NCI-H1694 treated with DMSO at 0.1 percent for 48 hours (cell line): ENCODE data around the gene OPALIN.
"Not testable (repeated sequence)": the region's sequence is repeated elsewhere in the genome, so short reads cannot be mapped to it uniquely, and the experiment has no call there.

Experiments
- DNase-seq: peaks from one replicate; lab custom pipeline; 2025; lab: John Stamatoyannopoulos, UW

The OPALIN gene

DNA sequence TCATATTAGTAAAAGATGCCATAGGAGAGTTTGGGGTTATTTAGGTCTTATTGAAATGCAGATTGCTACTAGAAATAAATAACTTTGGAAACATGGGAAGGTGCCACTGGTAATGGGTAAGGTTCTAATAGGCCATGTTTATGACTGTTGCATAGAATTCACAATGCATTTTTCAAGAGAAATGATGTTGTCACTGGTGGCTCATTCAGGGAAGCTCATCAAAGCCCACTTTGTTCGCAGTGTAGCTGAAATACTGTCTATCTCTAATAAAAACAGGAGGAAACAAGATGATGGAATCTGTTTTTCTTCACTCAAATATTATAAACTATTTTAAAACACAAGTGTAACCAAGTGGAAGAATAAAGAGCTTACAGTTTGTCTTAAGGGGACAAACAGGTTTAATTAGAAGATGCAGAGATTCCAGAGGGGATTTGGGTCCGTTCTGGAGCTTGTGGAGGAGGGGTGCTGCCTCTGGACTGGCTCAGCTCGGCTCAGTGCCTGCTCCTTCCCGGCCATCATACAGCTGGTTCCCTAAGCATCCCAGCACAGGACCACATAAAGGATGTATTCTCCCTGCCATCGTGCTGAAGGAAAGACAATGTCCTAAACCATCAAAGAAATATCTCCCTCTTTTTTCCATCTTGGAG, 20.4 kb downstream of the OPALIN start:
- DNase-seq: no peak

DNA sequence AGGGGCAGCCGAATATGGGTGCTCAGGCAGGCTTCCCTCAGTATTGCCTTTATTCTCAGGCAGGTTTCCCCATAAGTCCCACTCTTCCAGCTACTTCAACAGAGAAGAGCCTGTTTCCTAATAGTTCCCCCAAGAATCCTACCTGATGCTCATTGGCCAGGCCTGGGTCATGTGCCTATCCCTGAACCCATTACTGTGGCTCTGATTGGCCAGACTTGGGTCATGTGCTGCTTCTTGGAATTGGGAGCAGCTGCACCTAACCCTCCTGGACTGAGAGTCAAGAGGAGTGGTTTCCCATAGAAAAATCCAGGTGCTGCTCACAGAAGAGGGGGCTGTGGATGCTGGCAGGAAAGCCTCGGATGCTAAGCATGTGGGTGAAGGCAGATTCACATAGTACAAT, 21.7 kb downstream of the OPALIN start:
- no peak for DNase-seq

DNA sequence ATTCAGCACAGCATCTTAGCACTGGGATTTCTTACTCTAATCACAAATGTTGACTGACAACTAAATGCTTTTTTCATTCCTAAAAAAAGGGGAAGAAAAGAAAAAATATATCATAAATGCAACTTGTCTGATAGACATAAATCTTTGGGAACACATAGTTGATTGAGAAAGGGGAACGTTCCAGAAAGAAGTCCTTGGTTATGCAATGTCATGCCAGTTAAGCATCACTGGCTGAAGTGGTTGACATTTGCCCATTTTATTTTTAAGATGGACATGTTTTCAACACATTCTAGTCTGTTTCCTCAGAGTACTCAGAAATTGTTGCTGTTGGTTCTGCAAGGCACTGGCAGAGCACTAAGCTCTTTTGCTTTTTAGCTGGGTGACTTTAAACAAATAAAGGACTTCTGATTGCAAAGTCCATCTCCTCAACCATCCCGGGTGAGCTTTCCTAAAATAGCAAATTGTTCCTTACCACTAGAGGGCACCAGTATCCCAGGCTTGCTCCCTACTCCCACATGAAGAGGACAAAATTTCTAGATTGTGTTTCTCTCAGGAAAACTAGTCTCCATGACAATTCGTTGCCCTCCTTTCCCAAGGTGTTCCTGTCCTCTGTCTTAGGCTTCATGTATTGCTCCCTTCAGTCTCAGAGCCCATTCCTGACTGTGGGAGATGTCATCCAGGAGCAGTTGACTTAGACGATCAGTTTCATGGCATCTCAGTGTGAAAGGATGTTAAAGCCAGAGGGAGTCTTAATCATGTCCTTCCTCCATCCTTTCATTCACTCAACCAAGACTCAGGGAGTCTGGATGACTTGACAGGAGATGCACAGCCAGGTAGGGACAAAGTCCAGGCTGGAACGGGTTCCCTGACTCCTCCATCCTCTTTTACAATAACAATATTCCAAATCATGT, 23.9 kb downstream of the OPALIN start:
- peak; percentile 30 for DNase-seq

DNA sequence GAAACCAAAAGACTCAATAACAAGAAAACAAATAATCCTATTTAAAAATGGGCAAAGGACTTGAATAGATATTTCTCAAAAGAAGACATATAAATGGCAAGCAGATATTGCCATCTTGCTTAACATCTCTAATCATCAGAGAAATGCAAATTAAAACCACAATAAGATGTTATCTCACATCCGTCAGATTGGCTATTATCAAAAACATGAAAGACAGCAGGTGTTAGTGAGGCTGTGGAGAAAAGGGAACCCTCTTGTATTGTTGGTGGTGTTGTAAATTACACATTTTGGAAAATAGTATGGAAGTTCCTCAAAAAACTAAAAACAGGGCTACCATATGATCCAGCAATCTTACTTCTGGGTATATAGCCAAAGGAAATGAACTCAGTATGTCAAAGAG, 25.7 kb downstream of the OPALIN start:
- DNase-seq: no peak

DNA sequence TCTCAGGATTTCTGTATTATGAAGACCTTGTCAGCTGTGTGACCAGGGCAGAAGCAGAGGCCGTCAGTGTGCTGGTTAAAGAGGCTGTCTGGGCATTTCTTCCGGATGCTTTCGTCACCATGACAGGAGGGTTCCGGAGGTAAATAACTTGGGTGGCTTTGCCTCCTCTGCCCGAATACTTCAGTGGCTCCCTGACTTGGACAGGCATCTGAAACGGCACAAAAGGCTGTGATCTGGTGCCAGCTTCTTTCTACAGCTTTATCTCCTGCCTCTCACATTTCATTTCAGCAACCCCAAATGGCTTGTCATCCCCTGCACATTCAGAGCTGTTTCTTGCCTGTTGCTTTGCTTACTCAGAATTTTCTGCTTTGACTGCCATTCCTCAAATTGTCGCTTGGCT, 31.3 kb downstream of the OPALIN start:
- DNase-seq: no peak

DNA sequence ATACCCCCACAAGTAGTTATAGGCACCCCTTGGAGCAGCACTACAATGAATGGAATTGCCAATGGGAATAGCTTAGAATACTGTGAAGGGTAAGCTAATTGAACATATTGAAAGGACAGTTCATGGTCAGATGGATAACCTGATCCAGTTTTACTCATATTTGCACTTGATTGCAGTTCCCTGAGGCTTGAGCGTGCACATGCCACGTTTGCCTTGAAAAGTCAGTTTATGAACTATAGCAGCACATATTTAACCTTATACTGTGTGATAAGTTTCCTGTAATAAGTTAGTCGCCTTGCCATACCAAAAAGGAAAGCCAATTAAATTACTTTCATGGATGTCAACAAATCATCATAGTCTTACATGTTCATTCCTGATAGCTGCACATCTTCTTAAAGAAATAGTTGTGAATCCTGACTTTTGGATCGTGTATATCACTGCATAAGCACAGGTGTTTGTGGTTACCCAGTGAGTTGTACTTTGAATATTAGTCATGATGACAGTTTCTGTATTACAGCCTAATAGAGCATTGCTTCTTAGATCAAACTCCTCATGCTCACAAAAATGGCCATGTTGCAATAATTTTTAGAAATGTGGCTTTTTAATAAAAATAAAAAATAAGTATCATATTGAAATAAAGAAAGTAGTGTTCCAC, 33.0 kb downstream of the OPALIN start:
- DNase-seq: no peak

DNA sequence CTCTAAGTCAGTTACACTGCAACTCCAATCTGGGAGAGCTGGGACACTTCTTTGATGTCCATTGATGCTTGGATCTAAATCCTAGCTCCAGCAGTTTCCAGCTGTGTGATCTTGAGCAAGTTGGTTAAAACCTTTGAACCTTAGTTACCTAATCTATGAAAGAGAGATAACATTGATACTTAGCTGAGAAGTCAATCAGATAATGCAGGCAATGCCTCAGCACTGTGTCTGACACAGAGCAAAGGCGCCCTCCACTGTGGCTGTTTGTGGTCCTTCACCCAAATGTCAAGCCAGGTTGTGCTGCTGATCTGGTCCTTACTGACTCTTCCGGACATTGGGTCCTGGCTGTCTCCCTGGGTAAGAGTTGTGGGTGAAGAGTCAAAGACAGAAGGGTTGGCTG, 34.4 kb downstream of the OPALIN start:
- no peak for DNase-seq

DNA sequence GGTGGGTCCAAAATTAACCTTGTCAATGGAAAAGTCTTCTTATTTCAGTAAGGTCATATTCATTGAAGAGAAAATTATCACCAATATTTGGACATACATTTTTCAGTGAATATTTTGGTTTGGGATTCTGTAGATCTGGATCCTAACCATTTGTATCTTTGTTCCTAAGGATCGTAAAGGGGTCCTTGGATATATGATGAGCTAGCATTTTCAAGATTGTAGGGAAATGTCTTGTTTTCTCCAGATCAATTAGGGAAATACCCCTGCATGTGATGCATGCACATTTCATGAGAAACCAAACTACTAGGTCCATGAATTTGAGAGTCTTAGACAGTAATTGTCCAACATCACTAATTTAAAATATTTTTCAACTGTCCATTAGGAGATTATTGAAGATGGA, 36.5 kb downstream of the OPALIN start:
- no peak for DNase-seq

DNA sequence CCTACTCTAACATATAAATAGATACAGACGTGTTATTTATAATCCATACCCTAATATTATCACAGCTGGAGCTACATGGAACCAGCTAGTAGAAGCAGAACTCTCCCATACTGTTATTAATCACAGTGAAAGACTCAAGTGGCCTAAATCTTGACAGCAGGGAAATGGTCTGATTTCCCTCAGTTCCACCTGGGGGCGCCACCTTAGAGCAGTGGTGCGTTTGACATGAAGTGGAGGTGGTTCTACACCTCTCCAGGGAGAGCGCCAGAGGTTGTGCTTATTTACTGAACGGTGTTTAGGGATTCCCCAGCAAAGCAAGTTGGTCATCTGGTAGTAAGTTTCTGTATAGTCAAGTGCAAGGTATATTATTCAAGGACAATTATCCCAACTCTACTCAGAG, 37.0 kb downstream of the OPALIN start:
- no peak for DNase-seq

DNA sequence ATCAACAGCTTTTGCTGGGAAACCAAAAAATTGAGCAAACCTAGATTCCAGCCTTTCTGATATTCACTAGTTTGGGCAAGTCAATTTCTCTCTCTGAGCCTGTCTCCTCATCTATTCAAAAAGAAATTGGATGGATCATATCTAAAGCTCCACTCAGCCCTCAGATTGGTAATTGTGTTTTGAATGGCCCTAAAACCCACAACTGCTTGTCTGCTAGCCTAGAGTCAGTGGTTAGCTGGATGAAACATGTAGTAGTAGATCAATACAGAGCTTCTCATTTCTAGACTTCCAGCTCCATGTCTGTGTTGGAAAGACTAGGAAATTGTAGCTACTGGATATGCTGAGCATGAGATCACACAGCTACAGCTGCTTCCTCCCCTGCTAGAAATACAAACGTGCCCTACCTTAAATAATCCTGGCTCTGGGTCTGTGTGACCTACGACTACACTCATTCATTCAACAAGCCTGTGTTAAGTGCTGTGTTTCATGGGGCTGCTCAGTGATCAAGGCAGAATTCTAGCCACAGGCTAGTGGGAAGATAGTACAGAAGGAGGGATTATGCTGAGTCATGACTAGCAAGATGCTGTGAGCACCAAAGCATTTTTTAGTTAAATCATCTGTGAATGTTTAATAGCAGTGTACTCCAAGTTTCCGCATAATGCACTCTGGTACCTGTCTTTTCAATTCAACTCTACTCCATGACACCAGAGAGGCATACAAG, 38.9 kb downstream of the OPALIN start:
- peak; percentile 22 for DNase-seq

DNA sequence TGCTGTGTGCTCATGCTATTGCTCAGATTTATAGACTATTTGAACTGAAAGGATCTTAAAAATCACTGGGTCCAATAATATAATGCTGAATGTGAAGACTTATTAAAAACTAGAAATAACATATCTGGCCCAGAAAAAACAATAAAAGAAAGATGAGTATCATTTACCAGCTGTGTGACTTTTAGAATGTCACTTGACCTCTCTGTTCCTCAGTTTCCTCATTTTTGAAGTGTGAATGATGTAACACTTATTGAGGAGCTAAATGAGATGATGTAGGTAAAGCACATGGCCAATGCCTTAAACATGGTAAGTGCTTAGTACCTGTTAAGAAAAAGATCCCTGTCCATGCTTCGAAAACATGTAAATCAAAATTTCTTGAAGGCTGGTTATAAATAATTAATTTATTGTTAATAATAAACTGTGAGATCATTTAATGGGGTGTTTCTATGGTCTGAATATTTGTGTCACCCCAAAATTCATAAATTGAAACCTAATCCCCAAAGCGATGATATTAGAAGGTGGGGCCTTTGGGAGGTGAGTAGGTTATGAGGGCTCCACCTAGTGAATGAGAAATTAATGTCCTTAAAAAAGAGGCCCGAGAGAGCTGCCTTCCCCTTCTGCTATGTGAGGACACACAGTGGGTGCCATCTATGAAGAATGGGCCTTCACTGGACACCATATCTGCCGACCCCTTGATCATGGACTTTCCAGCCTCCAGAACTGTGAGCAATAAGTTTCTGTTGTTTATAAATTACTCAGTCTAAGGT, 41.6 kb downstream of the OPALIN start:
- no peak for DNase-seq

DNA sequence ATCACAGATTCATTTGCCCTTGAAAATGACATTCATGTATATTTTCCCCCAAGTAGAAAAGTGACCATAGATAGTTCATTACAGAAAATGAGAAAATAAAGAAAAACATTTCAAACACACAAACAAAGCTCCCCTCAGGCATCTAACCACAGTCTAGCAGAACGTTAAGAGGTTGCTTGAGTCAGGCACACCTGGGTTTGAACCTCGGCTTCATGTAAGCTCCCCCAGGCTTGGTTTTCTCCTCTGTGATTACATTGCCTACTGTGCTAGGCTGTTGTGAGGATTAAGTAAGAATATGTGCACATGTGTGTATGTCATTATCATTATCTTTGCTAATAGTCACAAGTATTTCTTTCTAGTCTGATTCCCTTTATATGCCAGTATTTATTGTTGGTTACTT, 45.5 kb downstream of the OPALIN start:
- no peak for DNase-seq

DNA sequence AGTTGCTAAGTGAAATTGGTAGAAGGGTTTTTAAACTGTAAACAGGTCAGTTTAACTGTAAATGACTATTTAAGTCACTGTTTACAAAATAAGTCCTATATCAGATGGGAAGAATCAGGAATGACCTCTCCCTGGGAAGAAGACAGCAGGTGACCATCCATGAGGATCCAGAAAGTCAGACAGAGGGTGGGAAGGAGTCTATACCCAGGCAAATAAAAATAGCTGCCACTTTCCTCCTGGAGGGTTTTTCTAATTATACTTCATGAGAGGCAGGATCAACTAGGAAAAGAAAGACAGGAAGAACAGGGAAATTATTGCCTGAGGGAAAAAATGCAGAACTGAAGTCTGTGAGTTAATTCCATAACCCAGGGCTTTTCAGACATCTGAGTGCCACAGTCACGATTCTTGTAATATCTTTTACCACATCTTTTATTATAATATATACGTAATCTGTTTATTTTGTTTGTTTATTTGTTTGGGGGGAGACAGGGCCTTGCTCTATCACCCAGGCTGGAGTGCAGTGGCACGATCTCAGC, 47.6 kb downstream of the OPALIN start:
- no peak for DNase-seq

DNA sequence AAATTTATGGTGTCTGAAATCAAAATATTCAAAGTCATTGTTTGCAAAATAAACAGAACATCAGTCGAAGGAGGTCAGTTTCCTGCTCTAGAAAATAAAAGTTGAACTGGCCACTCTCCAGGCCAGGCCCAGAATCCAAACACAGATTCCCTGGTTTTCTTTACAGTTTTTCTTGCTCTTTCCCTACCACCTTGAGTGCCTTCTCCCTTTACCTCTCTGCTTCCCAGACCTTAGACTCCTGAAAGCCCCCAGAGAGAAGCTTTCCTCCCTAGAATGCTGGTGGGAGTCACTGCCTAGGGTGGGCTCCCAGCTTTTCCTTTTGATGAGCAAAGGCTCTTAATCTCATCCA, 48.5 kb downstream of the OPALIN start:
- no peak for DNase-seq

DNA sequence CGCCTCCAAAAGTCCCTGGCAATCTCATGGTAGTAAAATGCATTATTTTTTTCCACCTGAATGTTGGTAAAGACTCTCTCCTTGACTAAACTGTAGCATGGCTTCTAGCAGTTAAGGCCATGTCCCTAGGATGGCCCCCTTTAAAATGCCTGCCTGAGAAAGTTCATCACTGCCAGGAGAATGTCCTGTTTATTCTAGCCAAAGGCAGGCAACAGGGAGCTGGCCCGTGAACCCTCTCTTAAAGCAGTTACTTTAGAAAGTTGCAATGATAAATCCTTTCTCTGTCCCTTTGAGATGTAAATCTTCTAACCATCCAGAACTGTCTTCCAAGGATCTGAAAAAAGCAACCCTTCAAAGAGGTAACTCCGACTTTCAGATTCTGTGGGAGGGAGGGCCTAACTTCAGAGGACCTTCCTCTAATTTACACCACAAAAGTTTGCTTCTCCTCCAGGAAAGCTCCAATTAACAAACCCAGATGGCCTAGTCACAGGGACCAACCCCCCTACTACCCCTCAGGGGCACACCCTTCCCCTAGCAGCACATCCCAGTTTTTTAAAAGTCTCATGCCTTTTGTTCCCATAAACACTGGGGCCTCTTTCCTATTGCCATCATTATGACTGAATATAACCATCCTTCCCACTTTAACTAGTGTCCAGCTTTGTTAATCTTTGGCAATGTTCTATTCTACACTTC, 49.0 kb downstream of the OPALIN start:
- DNase-seq: no peak

DNA sequence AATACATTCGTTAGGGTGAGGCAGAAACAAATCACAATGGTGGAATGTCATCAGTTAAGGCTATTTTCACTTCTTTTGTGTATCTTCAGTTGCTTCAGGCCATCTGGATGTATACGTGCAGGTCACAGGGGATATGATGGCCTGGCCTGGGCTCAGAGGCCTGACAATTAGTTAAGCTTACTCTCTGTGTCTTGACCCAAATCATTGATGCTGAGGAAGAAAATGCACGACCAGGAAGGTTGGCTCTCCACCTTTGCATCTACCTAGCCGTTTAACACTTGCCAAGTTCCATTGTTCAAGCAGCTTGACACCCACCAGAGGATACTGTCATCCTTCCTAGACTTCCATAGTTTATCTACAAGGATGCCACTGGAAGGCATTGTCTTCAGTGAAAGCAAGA, 49.9 kb downstream of the OPALIN start:
- not testable (repeated sequence) for DNase-seq

DNA sequence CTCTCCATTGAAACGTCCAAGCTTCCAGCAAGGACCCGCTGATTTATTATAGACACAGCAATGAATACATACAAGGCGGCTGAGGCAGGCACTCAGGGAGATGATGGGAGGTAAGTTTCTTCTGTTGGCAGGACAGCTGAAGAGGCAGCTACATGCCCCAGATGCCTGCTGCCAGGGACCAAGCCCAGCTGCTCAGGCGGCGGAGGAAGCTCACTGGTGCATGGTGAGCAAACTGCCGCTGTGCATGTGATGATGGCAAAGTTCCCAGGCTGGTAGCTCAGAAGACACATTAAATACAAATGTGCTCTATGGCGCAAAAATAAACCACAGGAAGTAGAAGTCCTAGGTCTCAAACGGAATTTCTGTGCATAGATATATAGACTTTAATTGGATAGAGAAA, 52.3 kb downstream of the OPALIN start:
- peak; percentile 91 for DNase-seq

DNA sequence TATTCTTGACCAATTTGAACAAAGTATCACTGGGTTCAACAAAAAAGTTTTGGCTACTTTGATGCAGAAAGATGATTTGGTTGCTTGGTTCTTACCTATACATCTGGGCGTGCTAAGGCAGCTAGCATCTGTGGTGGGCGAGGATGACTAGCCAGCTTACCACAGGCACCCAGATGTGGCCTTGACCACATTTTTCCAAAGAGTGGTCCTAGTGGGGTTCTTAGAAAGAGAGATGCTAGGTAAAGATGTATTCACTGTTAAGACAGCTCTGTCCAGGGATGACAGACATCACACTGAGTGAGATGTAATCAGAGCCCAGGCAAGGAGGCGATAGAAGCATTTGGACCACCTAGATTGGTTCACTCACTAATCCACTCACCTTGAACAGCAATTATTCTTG, 53.8 kb downstream of the OPALIN start:
- no peak for DNase-seq

DNA sequence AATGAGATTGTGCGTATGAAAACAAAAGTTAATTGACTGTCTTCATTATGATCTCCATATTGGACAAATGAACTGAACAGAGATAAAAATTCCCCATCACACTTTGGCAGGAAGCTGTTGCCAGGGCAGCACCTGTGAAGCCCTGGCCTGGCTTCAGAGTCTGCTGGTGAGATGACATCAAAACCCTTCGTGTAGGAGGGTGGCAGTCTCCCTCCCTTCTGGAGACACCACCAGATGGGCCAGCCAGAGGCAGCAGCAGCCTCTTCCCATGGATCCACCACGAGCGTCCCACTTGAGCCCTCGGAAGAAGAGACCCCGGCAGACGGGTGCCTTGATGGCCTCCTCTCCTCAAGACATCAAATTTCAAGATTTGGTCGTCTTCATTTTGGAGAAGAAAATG, 54.6 kb downstream of the OPALIN start, which contains the start of gene DNTT:
DNTT (plus strand) TSS at position 205 of the 400 bp plus-strand sequence; CDS start at position 269, 64 bp downstream.
- DNase-seq: no peak

DNA sequence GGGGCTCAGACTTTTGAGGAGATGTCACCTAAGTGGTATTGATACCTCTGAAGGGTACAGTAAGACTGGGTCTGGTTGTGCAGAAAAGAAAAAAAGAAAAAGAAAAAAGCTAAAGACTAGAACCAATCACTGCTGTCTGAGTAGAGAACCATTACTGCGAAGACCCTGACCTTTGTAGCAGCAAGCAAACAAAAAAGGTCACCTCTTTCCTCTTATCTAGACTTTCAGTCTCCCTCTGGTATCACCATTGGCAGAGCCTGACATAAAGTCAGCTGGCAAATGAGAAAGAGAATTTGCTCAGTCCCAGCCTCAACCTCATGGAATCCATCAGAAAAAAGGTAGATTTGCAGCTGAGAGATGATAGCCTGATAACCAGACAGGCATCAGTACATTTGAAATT, 57.2 kb downstream of the OPALIN start:
- no peak for DNase-seq

DNA sequence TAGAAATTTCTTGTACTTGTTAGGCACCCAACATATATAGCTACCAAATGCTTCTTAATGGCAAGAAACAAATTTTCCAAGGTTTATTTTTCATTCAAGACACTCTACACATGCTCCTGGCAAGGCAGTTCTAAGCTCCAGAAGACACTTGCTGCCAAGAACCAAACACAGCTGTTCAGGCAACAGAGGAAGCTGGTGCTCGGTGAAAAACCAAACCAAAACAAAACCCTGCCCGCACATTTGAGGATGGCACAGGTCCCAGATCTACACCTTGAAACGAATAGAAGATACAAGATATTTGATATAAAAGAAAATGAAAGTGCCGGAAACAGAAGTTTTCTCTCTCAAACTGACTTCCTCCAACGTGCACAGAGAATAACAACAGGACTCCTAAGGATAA, 59.4 kb downstream of the OPALIN start:
- no peak for DNase-seq
